Fibroblast of lung (primary cell): ENCODE data around the gene SLC27A1. TPM values are rescaled to one million over a fixed set of nuclear protein-coding genes. Genes with fewer than 3 reads are reported as not detected.

Experiments
- DNase-seq, 2 donors: peaks; one replicate each; pipeline versions ENCODE4 v3.0.0 to v3.0.0-alpha.2; 2010; ENCODE audit warnings: low read depth in 2 of 2
- H2AFZ ChIP-seq: 2 replicates; pipeline ENCODE4 v1.5.1; 2012; ENCODE audit warnings: low read length, control low read depth, inconsistent platforms
- H3K27ac ChIP-seq: 2 replicates; pipeline ENCODE4 v1.5.1; 2011; ENCODE audit warnings: low read length, control low read depth; ENCODE audit not compliant: insufficient read depth
- H3K27me3 ChIP-seq: 2 replicates; pipeline ENCODE4 v1.5.1; 2011; ENCODE audit warnings: mild to moderate bottlenecking, low read length; ENCODE audit not compliant: control insufficient read depth, insufficient read depth
- H3K36me3 ChIP-seq: 2 replicates; pipeline ENCODE4 v1.5.1; 2011; ENCODE audit warnings: low read length; ENCODE audit not compliant: control insufficient read depth, insufficient read depth
- H3K4me1 ChIP-seq: 2 replicates; pipeline ENCODE4 v1.5.1; 2011; ENCODE audit warnings: low read length; ENCODE audit not compliant: control insufficient read depth, insufficient read depth; ENCODE audit errors: extremely low read depth
- H3K4me2 ChIP-seq: 2 replicates; pipeline ENCODE4 v1.5.1; 2011; ENCODE audit warnings: low read length, control low read depth; ENCODE audit not compliant: insufficient read depth; ENCODE audit errors: extremely low read depth
- H3K4me3 ChIP-seq, 4 experiments: fragments of 200-600 bp in 1 of 4; sonication (generic) in 1 of 4; replicated peaks in 1 of 4; 2 replicates each; pipeline ENCODE4 v1.5.1; 2011 to 2016; ENCODE audit warnings: low read length in 4 of 4, low read depth in 3 of 4, mild to moderate bottlenecking in 3 of 4, control low read depth in 2 of 4, inconsistent platforms in 1 of 4, mixed read lengths in 1 of 4; ENCODE audit not compliant: insufficient read depth in 1 of 4; ENCODE audit errors: control extremely low read depth in 1 of 4
- H3K79me2 ChIP-seq: 2 replicates; pipeline ENCODE4 v1.5.1; 2012; ENCODE audit warnings: mild to moderate bottlenecking, low read length, inconsistent platforms; ENCODE audit not compliant: control insufficient read depth, insufficient read depth
- H3K9ac ChIP-seq: 2 replicates; pipeline ENCODE4 v1.5.1; 2011; ENCODE audit warnings: mild to moderate bottlenecking, low read length, control low read depth; ENCODE audit not compliant: insufficient read depth
- H3K9me3 ChIP-seq: 2 replicates; pipeline ENCODE4 v1.5.1; 2012; ENCODE audit warnings: low read depth, low read length; ENCODE audit not compliant: control insufficient read depth, insufficient read depth
- H4K20me1 ChIP-seq: 2 replicates; pipeline ENCODE4 v1.5.1; 2011; ENCODE audit warnings: low read length; ENCODE audit not compliant: control insufficient read depth, insufficient read depth; ENCODE audit errors: extremely low read depth
- CTCF ChIP-seq, 2 donors: IDR thresholded peaks in 1 of 2; conservative IDR thresholded peaks in 1 of 2; 1 replicate in 1 of 2; 2 replicates in 1 of 2; pipeline ENCODE4 v1.5.1; 2011 to 2012; ENCODE audit warnings: low read length in 2 of 2, control low read depth in 1 of 2, inconsistent platforms in 1 of 2, low read depth in 1 of 2, mild to moderate bottlenecking in 1 of 2
- EZH2 ChIP-seq: IDR thresholded peaks from 2 replicates; pipeline ENCODE4 v1.5.1; 2012; ENCODE audit warnings: low read length, control low read depth, mild to moderate bottlenecking; ENCODE audit errors: missing control alignments
- polyA plus RNA-seq, 2 donors: library from polyadenylated mRNA; depleted of rRNA in 1 of 2; stranded (reverse) in 1 of 2; unstranded in 1 of 2; fragments of >200 nt; gene quantifications; 2 replicates each; pipeline ENCODE4 v1.2.1, GENCODE V29; 2011 to 2012; ENCODE audit warnings: missing spikeins in 1 of 2
- total RNA-seq: library from RNA; depleted of rRNA; stranded (reverse); fragments of >200 nt; gene quantifications from 2 replicates; pipeline ENCODE4 v1.2.1, GENCODE V29; 2014

Gene SLC27A1
- total and polyA plus RNA-seq, 2 donors (not counting 1 experiment from before 2014, with no cell fraction given), result 4.0 to 25.3 TPM

- DNase-seq, result no peak
Measured at GRCh38 chr19:17487284-17488121, 17.2 kb downstream of the SLC27A1 start.

DNA sequence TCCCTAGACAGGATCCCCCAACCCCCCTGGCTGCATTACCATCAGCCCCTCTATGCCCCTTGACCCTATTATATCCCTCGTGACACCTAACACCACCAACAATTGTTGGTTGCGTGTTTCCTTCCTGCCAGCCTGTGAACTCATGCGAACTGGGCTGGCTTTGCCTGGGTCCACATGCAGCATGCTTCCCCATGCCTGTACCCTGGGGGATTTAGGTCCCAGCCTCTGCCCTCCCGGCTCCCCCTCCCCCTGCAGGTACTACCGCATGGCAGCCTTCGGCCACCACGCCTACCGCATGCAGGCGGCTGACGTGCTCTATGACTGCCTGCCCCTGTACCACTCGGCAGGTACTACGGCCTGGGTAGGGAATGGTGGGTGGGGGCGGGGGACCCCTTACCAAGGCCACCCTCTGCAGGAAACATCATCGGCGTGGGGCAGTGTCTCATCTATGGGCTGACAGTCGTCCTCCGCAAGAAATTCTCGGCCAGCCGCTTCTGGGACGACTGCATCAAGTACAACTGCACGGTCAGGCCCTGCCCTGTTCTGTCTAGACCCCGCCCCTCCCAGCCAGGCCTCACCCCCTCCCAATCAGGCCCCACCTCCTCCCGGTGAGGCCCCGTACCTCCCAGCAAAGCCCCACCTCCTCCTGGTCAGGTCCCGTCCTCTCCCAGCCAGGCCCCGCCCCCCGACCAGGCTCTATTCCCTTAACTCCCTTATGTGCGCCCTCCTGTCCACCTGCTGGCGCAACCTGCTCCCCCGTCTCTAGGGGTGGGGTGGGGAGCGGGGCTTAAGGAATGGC is 18.5 kb downstream of the SLC27A1 start:
- H3K36me3 ChIP-seq, result no peaks in the 10 kb centered on the region
- H4K20me1 ChIP-seq, result no peaks in the 10 kb centered on the region
- H3K27ac ChIP-seq, result no peak overlapping the region
- no peaks in the 10 kb centered on the region for H3K79me2 ChIP-seq
- no peak for TF ChIP-seq EZH2
- no peak for TF ChIP-seq CTCF (conservative IDR thresholded peaks at IDR 0.05 in 1 of 2, IDR thresholded peaks at IDR 0.05 in 1 of 2; ENCODE audit: low read depth in 1 of 2, low read length in 2 of 2)
- peak in 1 of 2 donors; percentile 25 for DNase-seq
- H3K4me1 ChIP-seq, result no peaks in the 10 kb centered on the region
- H3K9me3 ChIP-seq, result no peaks in the 10 kb centered on the region
- H3K4me3 ChIP-seq, result no peak overlapping the region
- H2AFZ ChIP-seq, result no peak overlapping the region
- H3K27me3 ChIP-seq, result no peaks in the 10 kb centered on the region
- no peak overlapping the region for H3K4me2 ChIP-seq
- no peak overlapping the region for H3K9ac ChIP-seq

More at GRCh38 chr19:17487284-17488121, 17.2 kb downstream of the SLC27A1 start:
- no peak overlapping the region for H3K4me2 ChIP-seq
- no peak overlapping the region for H3K27ac ChIP-seq
- no peak overlapping the region for H3K4me3 ChIP-seq
- H3K27me3 ChIP-seq, result no peaks in the 10 kb centered on the region
- no peaks in the 10 kb centered on the region for H3K79me2 ChIP-seq
- no peaks in the 10 kb centered on the region for H4K20me1 ChIP-seq
- TF ChIP-seq CTCF (conservative IDR thresholded peaks at IDR 0.05 in 1 of 2, IDR thresholded peaks at IDR 0.05 in 1 of 2; ENCODE audit: low read depth in 1 of 2, low read length in 2 of 2) (no peak), EZH2 (no peak)
- H3K9me3 ChIP-seq, result no peaks in the 10 kb centered on the region
- H3K9ac ChIP-seq, result no peak overlapping the region
- H2AFZ ChIP-seq, result no peak overlapping the region
- no peaks in the 10 kb centered on the region for H3K36me3 ChIP-seq
- no peaks in the 10 kb centered on the region for H3K4me1 ChIP-seq

DNA sequence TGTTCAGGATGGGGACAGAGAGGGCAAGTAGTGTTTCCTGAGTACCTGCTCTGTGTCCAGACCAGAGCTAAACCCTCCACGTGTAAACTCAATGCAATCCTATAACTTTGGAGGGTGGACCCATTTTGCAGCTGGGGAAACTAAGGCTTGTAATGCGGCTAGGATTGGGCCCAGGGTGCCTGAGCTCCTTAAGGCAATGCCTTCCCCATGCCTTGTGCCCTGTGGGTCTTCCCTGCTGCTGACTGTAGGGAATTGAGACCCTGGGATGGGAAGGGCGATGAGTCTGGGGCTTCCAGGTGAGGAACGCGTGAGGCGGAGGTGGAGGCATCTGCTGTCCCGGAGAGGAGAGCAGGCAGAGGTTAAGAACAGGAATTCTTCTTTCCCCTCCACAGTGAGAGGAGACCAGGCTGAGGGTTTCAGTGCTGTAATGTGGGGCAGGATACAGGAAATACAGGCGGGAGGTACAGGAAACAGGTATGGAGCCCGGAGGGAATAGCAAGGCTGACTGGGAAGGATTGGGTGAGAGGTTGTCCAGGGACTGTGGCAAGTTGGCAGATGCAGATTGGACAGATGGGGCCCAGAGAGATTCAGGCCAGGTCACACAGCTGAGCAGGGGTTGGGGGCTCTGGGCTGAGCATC is 19.2 kb downstream of the SLC27A1 start:
- DNase-seq, result no peak
- Histone ChIP-seq H3K4me2 (no peak overlapping the region), H3K36me3 (no peaks in the 10 kb centered on the region), H4K20me1 (no peaks in the 10 kb centered on the region), H2AFZ (no peak overlapping the region), H3K79me2 (no peaks in the 10 kb centered on the region), H3K27ac (no peak overlapping the region), H3K9me3 (no peaks in the 10 kb centered on the region), H3K4me3 (no peak overlapping the region), H3K27me3 (no peaks in the 10 kb centered on the region), H3K9ac (no peak overlapping the region), H3K4me1 (no peaks in the 10 kb centered on the region)
- TF ChIP-seq EZH2, result no peak
